Uterus (tissue), 2 donors: Measurements from ENCODE around the gene EFCAB12.

Experiments
- CTCF ChIP-seq, 4 experiments: fragments of 200-600 bp in 2 of 4; fragments of 450-650 bp in 2 of 4; sonication (generic) in 2 of 4; IDR thresholded peaks; one replicate each; pipeline ENCODE4 v1.5.1; 2016 to 2019; ENCODE audit warnings: antibody characterized with exemption in 4 of 4, mild to moderate bottlenecking in 2 of 4, moderate library complexity in 1 of 4
- POLR2A ChIP-seq, 2 donors: fragments of 450-650 bp; IDR thresholded peaks; one replicate each; pipeline ENCODE4 v1.6.1; 2016; ENCODE audit warnings: antibody characterized with exemption in 2 of 2, mild to moderate bottlenecking in 1 of 2, moderate library complexity in 1 of 2

DNA sequence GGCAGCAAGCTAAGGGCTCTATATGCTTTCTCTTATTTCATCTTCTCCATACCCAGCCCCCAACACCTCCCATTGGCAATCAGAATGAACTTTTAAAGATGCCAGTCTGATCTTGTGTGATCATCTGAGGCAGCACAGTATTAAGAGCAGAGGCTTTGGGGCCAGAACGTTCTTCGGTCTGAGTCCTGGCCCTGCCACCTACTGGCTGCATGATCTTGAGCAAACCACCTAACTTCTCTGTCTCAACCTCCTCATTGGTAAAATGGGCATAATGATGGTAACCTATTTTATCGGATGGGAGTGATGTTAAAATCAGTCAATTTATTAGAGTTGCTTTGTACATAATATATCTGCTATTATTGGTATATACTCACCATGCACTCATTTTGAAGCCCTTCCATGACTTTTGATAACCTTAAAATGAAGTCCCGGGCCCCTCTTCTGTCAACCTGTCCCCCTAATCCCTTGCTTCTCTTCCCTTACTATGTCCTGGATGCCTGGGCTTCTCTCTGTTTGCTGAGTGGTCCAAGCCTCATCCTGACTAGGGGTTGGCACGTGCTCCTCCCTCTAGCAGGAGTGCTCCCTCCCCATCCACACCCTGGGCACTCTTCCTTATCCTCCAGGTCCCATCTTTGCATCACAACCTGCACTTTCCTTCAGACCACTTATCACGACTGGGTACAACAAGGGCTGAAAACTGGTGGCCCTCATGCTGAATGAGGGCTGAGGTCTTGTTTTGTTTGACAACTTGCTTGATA, 6.3 kb downstream of the EFCAB12 start:
- no peak for TF ChIP-seq CTCF (IDR thresholded peaks at IDR 0.05)
- TF ChIP-seq POLR2A (IDR thresholded peaks at IDR 0.05), result no peak
